Effector CD4-positive, alpha-beta T cell (primary cell): ENCODE data around the gene ACLY.
"Not testable (repeated sequence)": the region's sequence is repeated elsewhere in the genome, so short reads cannot be mapped to it uniquely, and the experiment has no call there.

Source experiments
- DNase-seq: peaks from one replicate; pipeline ENCODE4 v3.0.0-alpha.2; 2020

ACLY gene

DNA sequence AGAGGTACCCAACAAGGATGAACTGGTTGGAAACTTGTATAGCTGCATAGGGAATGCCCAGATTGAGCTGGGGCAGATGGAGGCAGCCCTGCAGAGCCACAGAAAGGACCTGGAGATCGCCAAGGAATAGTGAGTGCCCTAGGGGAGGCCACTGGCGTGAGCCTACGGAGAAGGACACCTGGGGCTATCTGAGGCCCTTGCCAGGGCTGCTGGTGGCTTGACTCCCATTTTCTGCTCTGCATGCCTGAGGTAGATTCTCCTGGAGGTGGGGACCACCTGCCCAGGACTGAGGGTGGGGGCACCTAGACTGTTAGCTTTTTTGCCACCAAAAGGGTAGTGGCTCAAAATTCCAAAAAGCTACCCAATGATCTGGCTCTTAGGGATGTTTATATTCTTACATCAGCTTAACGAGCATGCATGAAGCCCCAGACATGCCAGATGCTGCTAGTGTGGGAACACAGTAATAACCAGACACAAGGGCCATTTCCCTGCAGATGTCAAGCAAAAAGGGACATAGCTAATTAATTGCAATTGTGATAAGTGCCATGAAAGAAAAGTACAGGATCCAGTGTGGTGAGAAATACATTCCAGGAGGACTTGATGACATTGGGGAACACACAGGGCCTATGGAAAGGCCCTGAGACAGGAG is 20.4 kb upstream of the ACLY start:
- DNase-seq = no peak

DNA sequence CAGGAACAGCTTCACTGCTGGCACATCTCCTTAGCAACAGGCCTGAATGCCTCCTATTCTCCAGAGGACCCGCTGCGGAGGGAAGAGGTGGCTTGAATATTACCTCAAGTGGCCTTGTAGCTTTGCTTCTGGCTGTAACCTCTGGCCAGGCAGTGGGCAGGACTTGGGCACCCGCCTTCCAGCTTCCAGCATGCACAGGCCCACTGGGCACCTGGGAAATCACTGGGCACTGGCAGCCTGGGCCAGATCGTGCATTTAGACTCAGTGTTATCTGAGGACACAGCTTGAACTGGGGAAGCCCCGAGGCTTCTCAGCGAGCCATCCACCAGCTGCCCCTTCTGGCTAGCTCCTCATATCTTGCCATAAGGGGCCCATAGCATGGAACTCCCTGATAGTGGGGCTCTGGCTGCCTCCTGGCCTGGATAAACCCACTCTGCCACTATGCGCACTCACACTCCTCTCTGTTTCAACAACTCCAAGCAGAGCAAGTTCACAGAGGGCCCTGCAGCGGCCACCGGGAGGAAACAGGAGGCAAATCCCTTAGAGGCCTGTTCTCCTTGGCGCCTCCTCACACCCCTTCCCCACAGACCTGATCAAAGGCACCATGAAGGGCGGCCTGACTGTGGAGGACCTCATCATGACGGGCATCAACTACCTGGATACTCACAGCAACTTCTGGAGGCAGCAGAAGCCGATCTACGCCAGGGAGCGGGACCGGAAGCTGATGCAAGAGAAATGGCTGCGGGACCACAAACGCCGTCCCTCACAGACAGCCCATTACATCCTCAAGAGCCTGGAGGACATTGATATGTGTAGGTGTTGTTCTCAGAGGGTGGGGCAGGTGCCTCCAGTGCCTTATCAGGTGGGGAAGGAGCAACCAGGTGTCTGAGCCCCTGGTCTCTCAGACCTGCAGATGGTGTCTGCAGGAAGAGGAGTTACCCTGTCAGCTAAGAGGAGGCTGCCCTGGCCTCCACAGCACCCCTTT is 19.5 kb upstream of the ACLY start:
- DNase-seq = no peak

DNA sequence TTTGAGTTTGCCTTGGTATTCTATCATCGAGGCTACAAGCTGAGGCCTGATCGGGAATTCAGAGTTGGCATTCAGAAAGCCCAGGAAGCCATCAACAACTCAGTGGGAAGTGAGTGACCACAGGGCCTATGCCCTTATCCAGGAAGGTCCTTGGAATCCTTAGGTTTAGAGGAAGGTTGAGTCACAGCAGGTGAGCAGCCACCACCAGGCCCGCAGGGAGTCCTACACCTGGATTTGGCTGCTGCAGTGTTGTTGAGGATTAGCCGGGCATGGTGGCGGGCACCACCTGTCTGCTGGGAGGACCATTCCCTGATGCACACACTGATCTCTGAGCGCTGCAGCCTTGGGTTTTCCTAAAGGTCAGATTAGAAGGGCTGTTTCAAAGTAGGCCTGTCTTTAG is 16.9 kb upstream of the ACLY start:
- DNase-seq = no peak

DNA sequence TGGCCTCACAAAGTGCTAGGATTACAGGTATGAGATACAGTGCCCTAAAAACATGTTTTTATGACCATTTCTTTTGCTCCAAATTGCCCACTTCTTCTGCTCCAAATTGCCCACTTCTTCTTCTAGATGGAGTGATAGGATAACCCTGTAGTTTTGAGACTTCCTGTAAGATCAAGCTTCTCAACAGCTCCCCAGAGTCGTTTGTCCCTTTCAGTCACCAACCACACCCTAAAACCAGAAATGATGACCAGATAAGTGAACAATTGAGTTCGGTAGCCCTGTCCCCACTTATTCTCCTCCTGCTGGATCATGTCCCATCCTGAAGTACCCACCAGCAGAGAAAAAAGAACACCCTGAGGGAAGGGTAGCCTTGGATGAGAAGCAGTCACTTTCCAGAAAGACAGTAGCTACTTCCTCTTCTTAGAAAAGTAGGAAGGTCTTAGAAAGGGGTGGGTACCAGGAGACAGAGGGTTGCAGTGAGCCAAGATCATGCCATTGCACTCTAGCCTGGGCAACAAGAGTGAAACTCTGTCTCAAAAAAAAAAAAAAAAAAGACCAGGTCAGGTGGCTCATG is 14.2 kb upstream of the ACLY start:
- no peak for DNase-seq

DNA sequence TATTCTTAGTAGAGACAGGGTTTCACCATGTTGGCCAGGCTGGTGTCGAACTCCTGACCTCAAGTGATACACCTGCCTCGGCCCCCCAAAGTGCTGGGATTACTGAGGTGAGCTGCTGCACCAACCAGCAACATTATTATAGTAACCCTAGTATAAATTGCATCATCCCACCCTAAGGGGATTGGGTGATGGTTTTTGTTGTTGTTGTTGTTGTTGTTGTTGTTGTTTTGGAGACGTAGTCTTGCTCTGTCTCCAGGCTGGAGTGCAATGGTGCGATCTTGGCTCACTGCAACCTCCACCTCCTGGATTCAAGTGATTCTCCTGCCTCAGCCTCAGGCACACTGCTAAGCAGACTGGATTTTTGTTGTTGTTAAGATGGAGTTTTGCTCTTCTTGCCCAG is 13.0 kb upstream of the ACLY start:
- not testable (repeated sequence) for DNase-seq

DNA sequence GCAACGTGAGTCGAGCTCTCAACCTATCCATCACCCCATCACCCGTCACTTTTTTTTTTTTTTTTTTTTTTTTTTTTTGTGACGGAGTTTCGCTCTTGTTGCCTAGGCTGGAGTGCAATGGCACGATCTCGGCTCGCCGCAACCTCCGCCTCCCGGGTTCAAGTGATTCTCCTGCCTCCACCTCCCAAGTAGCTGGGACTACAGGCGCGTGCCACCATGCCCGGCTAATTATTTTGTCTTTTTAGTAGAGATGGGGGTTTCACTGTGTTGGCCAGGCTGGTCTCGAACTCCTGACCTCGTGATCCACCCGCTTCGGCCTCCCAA is 12.0 kb upstream of the ACLY start:
- not testable (repeated sequence) for DNase-seq

DNA sequence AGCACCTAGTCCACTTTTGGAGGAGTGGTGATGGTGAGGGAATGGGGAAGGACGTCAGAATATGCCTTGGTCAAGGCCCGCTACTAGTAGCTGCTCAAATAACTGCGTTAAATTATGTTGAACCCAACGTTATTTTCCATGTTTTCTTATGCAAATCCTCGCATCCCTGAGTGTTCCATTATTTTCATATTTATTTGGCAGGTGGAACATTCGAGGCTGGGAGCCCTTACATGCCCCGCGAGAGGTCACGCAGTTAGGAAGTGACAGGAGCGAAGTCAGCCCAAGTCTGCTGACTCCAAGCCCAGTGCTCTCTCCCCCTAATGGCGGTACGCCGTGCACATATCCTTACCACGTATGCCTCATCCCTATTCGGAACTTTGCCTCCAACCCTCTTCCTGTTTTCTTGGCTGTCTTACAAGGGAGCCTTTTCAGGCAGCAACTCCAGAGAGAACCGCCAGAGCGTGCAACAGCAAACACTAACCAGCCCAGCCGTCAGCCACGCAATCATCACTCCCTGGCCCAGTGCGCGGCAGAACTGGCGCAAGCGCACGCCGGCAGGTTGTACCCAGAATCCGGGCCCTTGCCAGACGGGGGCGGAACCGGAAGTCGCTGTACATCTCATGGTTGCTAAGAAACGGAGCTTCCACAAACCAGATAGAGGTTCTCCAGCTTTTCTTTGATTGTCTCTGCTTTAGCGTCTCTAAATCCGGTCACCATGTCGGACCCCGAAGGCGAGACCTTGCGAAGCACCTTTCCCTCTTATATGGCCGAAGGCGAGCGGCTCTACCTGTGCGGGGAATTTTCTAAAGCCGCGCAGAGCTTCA is 11.5 kb upstream of the ACLY start, which contains the start of gene ODAD4:
Gene ODAD4 (plus strand): TSS at position 609 of the 824 bp plus-strand sequence. CDS start 107 bp downstream, at position 716.
- peak; percentile 95 for DNase-seq

DNA sequence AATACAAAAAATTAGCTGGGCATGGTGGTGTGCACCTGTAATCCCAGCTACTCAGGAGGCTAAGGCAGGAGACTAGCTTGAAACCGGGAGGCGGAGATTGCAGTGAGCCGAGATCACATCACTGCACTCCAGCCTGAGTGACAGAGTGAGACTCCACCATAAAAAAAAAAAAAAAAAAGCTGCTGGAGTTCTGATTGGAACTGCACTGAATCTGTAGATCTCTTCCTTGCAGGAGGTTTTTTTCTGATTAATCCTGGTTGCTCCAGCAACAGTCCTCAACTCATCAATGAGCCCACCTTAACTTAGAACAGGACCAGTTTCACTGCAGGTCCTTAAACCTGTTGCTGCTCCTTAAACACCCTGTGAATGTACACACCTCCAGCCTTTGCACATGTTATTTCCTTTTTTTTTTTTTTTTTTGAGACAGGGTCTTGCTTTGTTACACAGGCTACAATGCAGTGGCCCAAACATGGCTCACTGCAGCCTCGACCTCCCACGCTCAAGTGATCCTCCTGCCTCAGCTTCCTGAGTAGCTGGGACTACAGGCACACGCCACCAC is 10.0 kb upstream of the ACLY start:
- DNase-seq = no peak

DNA sequence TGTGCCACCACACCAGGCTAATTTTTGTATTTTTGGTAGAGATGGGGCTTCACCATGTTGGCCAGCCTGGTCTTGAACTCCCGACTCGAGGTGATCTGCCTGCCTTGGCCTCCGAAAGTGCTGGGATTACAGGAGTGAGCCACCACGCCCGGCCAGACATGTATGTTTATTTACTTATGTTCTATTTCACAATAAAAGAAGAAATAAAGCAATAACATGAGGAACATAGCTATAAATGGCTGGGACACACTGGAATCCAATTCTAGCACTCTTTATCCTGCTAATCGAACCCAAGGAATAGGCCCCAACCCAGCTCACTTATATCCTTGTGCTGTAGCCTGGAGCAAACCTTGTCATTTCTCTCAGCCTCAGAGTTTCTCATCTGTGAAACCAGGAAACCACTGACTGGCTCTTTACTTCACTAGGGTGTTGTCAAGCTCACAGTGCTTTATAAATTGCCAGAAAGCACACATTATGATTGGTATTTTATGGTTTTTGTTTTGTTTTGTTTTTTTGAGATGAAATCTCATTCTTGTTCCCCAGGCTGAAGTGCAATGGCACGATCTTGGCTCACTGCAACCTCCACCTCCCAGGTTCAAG is 7.3 kb upstream of the ACLY start:
- DNase-seq = no peak

DNA sequence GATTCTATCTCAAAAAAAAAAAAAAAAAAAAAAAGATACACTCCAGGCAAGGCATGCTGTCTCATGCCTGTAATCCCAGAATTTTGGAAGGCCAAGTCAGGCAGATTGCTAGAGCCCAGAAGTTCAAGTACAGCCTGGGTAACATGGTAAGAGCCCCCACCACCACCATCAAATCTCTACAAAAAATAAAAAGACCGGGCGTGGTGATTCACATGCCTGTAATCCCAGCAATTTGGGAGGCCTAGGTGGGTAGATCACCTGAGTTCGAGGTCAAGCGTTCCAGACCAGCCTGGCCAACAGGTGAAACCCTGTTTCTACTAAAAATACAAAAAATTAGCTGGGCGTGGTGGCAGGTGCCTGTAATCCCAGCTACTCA is 1.8 kb upstream of the ACLY start:
- no peak for DNase-seq

DNA sequence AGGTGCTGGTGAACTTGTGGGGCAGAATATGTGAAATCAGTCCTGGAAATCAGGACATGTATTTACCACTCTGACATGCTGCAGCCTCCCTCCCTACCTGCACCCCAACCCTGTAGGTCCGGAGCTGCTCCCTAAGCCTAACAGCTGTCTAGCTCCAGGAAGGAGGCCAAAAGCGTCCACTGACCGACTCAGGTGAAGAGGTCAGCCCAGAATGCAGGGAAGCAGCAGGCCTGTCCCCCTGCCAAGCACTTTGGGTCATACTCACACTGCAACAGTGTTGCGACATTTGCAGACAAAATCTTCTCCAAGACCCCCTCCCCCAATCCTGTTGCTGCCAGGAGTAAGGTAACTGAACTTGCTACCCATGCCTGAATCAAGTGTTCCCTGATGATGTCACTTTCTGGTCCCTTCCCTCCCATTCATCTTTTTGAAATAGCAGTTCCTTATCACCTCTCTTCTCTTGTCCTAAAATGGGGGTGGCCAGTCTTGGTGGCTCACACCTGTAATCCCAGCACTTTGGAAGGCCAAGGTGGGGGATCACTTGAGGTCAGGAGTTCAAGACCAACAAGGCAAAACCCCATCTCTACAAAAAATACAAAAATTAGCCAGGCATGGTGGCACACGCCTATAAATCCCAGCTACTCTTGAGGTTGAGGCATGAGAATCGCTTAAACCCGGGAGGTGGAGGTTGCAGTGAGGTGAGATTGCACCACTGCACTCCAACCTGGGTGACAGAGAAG is 1.3 kb upstream of the ACLY start:
- DNase-seq = no peak

DNA sequence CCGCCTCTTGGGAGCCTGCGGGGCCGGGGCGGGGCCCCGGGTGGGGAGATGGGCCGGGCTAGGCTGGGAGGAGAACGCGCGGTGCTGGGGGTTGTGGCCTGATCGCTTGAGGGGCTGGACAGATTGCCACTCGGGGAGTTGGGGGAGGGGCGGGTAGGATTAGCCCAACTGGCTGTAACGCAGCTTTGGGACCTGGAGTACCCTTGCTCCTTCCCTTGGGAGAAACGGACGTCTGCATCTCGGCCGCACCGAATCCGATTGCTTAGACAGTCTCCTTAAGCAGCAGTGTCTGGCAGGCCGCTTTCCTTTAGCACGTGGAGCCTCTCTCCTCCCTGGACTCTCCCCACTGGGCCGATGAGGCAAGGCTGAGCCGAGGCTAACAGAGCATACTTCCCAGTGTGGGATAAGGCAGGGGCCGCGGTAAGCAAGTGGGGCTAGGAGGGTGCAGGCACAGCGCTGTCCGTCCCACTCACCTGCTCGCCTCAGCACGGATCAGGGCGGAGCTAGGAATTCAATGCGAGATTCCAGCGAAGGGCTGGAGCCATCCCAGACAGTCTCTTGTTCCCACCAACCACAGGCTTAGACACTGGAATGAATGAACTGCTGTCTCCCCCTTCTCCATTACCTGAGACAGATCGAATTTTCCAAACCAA is 540 bp upstream of the ACLY start:
- DNase-seq = no peak

DNA sequence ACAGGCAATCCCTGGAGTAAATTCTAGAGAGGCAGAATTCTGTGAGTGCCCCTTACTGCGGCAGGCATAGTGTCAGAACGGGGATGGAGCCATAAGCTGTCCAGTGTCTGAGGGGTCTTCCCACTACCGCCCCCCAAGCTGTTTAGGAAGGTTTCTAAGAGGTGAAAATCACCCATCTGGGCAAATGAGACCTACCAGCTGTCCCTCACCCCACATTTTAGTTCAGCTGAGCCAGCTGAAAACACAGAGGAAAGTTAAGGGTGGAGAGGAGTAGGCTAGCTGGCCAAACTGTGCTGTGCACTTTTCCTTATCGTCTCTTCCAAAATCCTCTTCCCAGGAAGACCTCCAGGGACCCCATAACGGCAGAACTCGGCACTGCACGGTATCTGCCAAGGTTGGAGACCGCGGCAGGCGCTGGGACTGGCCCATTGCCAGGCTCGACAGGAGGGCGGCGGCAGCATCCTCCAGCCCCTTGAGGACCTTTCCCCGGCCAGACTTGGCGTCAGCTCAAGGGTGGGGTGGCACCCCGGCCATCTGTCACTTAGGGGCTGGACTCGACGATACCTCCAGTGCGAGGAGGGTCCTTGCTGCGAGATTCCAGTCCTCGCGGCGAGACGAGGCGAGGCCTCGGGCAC is 955 bp downstream of the ACLY start:
- DNase-seq = peak; percentile 35

DNA sequence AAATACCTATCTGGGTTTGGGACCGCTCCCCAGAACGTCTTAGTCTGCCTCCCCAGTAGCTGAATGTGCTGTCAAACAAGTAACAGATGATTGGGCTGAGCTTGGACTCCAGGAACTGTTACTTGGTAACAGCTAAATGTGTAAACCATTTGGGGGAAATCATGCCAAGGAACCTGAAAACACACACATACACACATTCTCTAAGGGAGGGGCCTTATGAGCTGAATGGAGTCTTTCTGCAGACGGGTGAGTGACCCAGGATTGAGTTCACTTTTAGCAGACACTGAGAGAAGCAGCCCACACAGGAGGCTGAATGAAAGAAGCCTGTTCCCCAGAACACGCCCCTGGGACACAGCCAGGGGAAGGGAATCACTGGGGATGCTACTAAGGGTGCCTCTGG is 1.6 kb downstream of the ACLY start:
- DNase-seq = no peak

DNA sequence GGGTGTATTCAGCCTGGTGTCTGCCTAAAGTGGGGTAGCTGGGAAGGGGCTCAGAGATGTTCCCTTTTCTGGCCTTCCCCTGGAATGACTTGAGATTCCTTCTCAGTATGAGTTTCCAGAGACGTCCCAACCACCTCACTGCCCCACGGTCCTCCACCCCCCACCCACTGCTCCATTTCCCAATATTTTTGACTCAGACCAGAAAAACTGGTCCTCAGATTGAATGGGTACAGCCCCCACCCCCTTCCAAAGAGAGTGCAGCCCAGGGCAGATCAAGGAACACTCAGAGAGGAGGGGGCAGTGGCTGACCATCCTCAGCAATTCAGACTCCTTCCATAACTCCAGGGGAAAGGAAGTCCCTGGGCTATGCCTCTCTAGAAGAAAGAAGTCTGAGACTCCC is 3.2 kb downstream of the ACLY start:
- DNase-seq = no peak

DNA sequence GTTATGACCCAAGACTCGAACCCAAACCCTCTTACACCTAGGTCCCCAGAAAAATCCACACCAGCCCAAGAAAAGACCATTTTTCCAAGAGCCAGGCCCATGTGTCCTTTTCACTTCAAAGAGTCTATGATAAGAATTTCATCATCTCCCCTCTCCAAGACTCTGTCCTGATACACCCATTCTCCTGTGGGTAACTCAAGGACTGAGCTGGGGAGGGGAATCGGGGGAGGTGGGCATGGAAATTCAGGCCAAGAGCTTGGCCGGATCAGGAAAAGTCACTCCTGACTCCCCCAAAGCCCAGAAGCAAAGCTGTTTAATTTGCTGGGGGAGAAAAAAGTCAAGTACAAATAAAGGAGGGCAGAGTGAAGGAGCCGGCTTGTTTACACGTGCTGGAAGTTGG is 3.7 kb downstream of the ACLY start:
- DNase-seq = no peak

DNA sequence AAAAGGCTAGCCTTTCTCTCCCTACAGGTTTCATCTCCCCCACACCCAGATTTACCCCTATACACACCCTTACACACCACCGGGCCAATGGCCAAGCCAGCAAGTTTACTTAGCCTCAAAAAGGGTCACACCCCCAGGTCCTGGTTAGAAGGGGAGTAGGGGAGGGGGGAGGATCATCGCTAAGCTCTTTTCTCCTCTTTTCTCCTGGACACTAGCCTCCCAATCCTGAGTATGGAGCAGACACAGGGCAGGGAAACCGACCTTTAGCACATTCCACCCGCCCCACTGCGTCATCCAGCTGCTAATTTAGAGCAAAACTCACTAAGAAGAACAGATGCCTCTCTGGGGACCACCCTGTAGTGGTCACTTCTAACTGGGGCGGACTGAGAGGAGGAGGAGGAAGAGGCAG is 4.4 kb downstream of the ACLY start:
- DNase-seq = no peak

DNA sequence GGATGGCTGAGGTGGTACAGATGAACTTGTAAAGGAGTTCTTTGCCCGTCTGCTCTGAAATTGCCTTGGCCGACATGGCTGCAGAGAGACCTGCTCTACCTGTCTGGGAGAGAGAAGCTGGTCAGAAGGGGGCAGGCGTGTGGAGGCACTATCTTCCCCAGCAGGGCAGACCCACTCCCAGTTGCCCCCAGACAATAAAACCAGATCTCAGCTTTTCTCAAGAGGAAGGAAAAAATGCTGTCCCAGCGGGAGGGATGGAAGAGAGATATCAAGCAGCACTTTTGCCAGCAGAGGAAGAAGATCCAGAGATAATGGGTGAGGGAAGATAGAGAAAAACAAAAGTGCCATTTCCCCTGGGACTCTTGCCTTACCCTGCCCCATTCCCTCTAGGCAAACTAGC is 5.0 kb downstream of the ACLY start:
- DNase-seq = no peak

DNA sequence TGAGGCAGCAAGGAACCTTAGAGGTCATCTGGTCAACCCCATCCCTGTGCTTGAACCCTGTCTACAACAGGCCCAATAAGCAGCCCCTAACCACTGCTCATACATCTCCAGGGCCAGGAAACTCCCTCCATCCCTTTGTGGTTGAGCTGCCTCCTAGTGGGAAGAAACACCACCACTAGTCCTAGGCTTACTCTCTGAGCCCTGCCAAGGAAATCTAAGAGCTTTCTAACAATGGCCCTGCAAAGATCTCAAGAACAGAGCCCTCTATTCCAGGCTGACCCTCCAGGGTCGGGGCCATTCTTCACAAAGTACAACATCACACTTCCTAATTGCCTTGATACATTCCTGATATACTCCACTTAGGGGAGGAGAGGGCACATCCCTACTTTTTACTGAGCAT is 5.8 kb downstream of the ACLY start:
- no peak for DNase-seq

DNA sequence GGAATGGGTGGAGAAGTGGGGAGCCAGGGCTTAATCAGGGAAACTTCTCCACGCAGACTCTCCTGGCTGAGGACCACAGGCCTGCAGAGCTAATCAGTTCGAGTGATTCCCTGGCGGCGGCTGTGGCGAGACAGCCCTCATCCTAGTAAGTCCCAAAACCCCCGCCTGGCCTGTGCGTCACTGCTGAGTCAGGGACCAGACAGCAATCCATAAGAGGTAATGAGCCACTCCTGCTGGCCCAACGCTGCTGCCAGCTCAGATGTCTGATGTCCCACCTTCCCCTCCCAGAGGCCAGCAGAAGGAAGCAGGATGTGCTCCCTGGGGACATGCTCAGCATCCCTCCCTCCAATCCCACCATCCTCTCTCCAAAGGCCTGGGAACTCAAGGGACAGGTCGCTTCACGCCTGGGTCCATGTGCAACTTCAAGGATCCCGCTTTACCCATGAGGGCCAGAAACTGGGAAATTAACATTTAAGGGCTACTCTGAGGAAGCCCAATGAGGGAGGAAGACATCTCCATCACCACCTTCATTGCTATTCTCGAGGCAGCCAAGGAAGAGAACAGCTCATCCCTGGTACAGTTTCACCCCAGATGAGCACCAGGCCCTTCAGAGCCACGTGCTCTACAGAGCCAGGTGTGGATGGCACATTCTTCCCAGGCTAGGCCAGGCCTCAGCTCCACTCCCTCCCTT is 7.9 kb downstream of the ACLY start:
- no peak for DNase-seq
